Measurements from ENCODE around the gene TTC33.

The TTC33 gene

GRCh38 chr5:40551496-40552491 is 204.0 kb downstream of the TTC33 start:
- H4K20me1 ChIP-seq (ENCODE audit: insufficient read depth, low read length): no peaks in the 10 kb centered on the region
- H3K9ac ChIP-seq (ENCODE audit: low read length): no peak overlapping the region
- H2AFZ ChIP-seq (ENCODE audit: low read depth, low read length): no peak overlapping the region
- H3K36me3 ChIP-seq (replicated peaks; ENCODE audit: low read depth, low read length): no peaks in the 10 kb centered on the region
- H3K4me3 ChIP-seq (ENCODE audit: low read length): no peak overlapping the region
- peaks cover 1% of the 10 kb centered on the region; the same call in 1 of the 2 replicates for H3K4me1 ChIP-seq (ENCODE audit: low read length)
- H3K4me2 ChIP-seq (ENCODE audit: low read length): no peak overlapping the region
- H3K27ac ChIP-seq (ENCODE audit: low read length): no peak overlapping the region
- no peak for TF ChIP-seq EZH2phosphoT487 (IDR thresholded peaks at IDR 0.05; ENCODE audit: low read depth)
- no peak for TF ChIP-seq CTCF (IDR thresholded peaks at IDR 0.05; ENCODE audit: low read depth, low read length)
- H3K79me2 ChIP-seq (ENCODE audit: low read length): no peaks in the 10 kb centered on the region
- no peaks in the 10 kb centered on the region for H3K27me3 ChIP-seq (ENCODE audit: low read depth, low read length)
- H3K9me3 ChIP-seq (ENCODE audit: insufficient read depth, low read length): no peaks in the 10 kb centered on the region

GRCh38 chr5:40550481-40550880 is 205.3 kb downstream of the TTC33 start:
- Histone ChIP-seq H3K27ac (ENCODE audit: low read length) (no peak overlapping the region), H3K79me2 (ENCODE audit: low read length) (no peaks in the 10 kb centered on the region), H3K9ac (ENCODE audit: low read length) (no peak overlapping the region), H3K4me1 (ENCODE audit: low read length) (no peaks in the 10 kb centered on the region), H2AFZ (ENCODE audit: low read depth, low read length) (no peak overlapping the region), H3K27me3 (ENCODE audit: low read depth, low read length) (no peaks in the 10 kb centered on the region), H3K4me3 (ENCODE audit: low read length) (no peak overlapping the region), H3K36me3 (replicated peaks; ENCODE audit: low read depth, low read length) (no peaks in the 10 kb centered on the region), H3K9me3 (ENCODE audit: insufficient read depth, low read length) (no peaks in the 10 kb centered on the region), H3K4me2 (ENCODE audit: low read length) (no peak overlapping the region), H4K20me1 (ENCODE audit: insufficient read depth, low read length) (no peaks in the 10 kb centered on the region)
- no peak for TF ChIP-seq EZH2phosphoT487 (IDR thresholded peaks at IDR 0.05; ENCODE audit: low read depth)
- no peak for TF ChIP-seq CTCF (IDR thresholded peaks at IDR 0.05; ENCODE audit: low read depth, low read length)

GRCh38 chr5:40549616-40550015 is 206.1 kb downstream of the TTC33 start:
- no peak for TF ChIP-seq EZH2phosphoT487 (IDR thresholded peaks at IDR 0.05; ENCODE audit: low read depth)
- TF ChIP-seq CTCF (IDR thresholded peaks at IDR 0.05; ENCODE audit: low read depth, low read length): no peak
- H3K36me3 ChIP-seq (replicated peaks; ENCODE audit: low read depth, low read length): no peaks in the 10 kb centered on the region
- no peak overlapping the region for H3K27ac ChIP-seq (ENCODE audit: low read length)
- no peak overlapping the region for H2AFZ ChIP-seq (ENCODE audit: low read depth, low read length)
- no peaks in the 10 kb centered on the region for H3K79me2 ChIP-seq (ENCODE audit: low read length)
- no peaks in the 10 kb centered on the region for H3K27me3 ChIP-seq (ENCODE audit: low read depth, low read length)
- H3K4me3 ChIP-seq (ENCODE audit: low read length): no peak overlapping the region
- H4K20me1 ChIP-seq (ENCODE audit: insufficient read depth, low read length): no peaks in the 10 kb centered on the region
- no peaks in the 10 kb centered on the region for H3K4me1 ChIP-seq (ENCODE audit: low read length)
- no peak overlapping the region for H3K4me2 ChIP-seq (ENCODE audit: low read length)
- H3K9me3 ChIP-seq (ENCODE audit: insufficient read depth, low read length): no peaks in the 10 kb centered on the region
- no peak overlapping the region for H3K9ac ChIP-seq (ENCODE audit: low read length)

- no peaks in the 10 kb centered on the region for H3K9me3 ChIP-seq (ENCODE audit: insufficient read depth, low read length)
- no peaks in the 10 kb centered on the region for H4K20me1 ChIP-seq (ENCODE audit: insufficient read depth, low read length)
- H3K36me3 ChIP-seq (replicated peaks; ENCODE audit: low read depth, low read length): no peaks in the 10 kb centered on the region
- H3K4me2 ChIP-seq (ENCODE audit: low read length): no peak overlapping the region
- H3K4me1 ChIP-seq (ENCODE audit: low read length): no peaks in the 10 kb centered on the region
- TF ChIP-seq EZH2phosphoT487 (IDR thresholded peaks at IDR 0.05; ENCODE audit: low read depth): no peak
- no peak for TF ChIP-seq CTCF (IDR thresholded peaks at IDR 0.05; ENCODE audit: low read depth, low read length)
- no peaks in the 10 kb centered on the region for H3K79me2 ChIP-seq (ENCODE audit: low read length)
- H2AFZ ChIP-seq (ENCODE audit: low read depth, low read length): no peak overlapping the region
- H3K27ac ChIP-seq (ENCODE audit: low read length): no peak overlapping the region
- H3K9ac ChIP-seq (ENCODE audit: low read length): no peak overlapping the region
- no peaks in the 10 kb centered on the region for H3K27me3 ChIP-seq (ENCODE audit: low read depth, low read length)
- no peak overlapping the region for H3K4me3 ChIP-seq (ENCODE audit: low read length)
Observed at GRCh38 chr5:40547994-40548575, 207.7 kb downstream of the TTC33 start.

Measured in OCI-LY3 (cell line).